ENCODE data around the gene CRTC1.

Gene CRTC1

GRCh38 chr19:18683109-18683957 is at the start of gene CRTC1:
CRTC1 (plus strand) TSS chr19:18683680; CDS start chr19:18683703, 23 bp downstream.
- peak; percentile 84 for DNase-seq

GRCh38 chr19:18634612-18635297 is 48.7 kb upstream of the CRTC1 start:
- no peak for DNase-seq

DNA sequence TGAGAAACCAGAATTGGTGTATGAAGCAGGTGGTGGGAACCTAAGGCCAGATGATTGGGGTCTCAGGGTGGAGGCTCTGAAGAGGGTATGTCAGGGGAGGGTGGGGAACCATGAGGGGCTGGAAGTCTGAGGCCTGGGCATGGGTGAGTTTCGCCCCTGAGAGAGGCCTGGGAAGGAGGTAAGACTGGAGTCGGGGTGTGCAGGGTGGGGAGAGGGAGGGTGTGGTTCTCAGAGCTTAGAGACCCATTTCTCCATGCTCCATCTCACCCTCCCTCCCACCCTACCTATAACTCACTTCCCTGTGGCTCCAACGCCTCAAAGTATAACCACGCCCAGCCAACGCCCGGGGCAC is 47.7 kb upstream of the CRTC1 start:
- DNase-seq = no peak

GRCh38 chr19:18636183-18636968 is 47.1 kb upstream of the CRTC1 start:
- DNase-seq = peak; percentile 92

- no peak for DNase-seq
Measured at GRCh38 chr19:18636969-18637629, 46.4 kb upstream of the CRTC1 start, which contains the start of gene KLHL26. KLHL26 (plus strand) TSS chr19:18637028; CDS start chr19:18637055, 27 bp downstream.

GRCh38 chr19:18637673-18638630 is 45.5 kb upstream of the CRTC1 start:
- DNase-seq = no peak

GRCh38 chr19:18639706-18640243 is 43.7 kb upstream of the CRTC1 start:
- no peak for DNase-seq

DNA sequence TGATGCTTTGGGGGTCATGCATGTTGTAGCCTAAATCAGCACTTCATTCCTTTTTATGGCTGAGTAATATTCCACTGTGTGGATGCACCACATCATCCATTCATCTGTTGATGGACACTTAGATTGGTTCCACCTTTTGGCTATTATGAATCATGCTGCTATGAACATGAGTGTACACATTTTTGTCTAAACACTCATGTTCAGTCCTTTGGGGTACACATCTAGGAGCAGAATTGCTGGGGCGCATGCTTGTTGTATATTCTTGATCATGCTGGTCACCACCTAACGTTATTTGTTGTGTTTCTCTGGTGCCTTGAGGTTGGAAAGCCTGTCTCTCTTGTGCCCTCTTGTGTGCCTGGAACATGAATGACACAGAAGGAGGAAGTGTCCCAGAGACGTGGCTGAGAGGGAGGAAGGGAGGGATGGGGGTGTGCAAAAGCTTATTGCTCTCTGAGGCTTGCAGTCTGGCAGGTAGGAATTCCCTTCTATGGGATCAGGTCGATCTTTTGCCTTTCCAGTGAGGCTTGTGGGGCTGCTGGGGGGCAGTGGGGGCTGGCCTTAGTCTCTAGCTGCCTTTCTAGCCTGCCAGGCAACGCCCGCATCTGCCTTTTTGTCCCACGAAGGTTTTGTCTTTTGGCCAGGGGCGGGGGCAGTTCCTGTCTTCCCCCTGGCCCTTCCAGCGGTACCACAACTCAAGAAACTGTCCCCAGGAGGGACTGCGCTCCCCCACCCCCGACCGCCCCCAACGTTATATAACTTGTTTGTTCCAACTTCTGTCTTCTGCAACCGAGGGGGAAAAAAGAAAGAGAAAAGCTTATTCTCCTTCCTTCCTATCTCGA is 39.1 kb upstream of the CRTC1 start:
- no peak for DNase-seq

- no peak for DNase-seq
Measured at GRCh38 chr19:18645035-18645511, 38.4 kb upstream of the CRTC1 start.

- no peak for DNase-seq
Measured at GRCh38 chr19:18646535-18647370, 36.7 kb upstream of the CRTC1 start.

DNA sequence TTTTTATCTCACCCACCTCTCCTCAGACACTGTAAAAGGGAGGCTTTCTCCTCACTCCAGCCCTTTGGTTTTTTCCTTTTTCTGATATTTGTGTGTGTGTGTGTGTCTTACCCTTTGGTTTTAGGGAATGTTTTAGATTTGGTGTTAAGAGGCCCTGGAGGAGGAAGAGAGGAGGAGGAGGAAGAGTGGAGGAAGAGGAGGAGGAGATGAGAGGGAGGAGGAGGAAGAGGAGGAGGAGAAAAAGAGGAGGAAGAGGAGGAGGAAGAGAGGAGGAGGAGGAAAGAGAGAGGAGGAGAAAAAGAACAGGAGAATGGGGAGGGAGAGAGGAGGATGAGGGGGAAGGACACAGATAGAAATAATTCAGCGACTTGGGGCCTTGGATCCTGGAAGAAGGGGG is 36.1 kb upstream of the CRTC1 start:
- DNase-seq = no peak

- no peak for DNase-seq
Measured at GRCh38 chr19:18647807-18648206, 35.7 kb upstream of the CRTC1 start.

- no peak for DNase-seq
Measured at GRCh38 chr19:18648973-18649315, 34.5 kb upstream of the CRTC1 start.

- no peak for DNase-seq
Measured at GRCh38 chr19:18649371-18650020, 34.0 kb upstream of the CRTC1 start.

DNA sequence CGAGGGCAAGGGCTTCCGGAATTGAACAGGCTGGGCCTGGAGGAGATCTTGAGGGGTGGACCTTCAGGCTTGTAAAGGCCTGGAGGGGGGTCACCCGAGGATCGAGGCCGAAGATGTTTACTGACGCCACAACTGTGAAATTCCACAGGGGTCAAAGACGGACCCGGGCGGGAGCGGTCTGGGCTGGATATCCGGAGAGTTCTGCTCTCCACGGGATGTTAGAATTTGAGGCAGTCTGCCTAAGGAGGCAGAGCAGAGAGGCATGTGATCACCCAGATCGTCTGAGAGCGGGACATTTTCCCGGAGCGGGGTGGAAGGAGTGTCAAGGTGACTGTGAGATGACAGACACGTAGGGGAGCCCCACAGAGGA is 33.5 kb upstream of the CRTC1 start:
- DNase-seq = no peak

GRCh38 chr19:18650468-18651041 is 32.9 kb upstream of the CRTC1 start:
- no peak for DNase-seq

- no peak for DNase-seq
Measured at GRCh38 chr19:18651300-18651699, 32.2 kb upstream of the CRTC1 start.

DNA sequence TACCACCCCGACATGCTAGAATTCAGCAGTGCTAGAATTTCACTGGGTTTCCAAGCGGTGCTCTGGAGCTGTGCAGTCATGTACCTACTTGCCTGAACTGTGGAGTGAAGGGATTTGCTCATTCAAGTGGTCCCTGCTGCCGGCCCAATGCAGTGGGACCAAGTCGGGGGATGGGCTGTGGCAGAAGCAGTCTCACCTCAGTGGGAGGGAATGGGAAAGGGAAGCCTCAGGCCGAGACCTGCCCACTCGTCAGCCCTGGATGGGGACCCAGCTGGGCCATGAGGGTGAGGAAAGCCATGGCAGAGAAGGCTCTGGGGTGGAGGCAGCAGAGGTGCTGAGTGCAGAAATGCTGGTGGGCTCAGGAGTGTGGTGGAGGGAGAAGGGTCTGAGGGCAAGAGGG is 31.7 kb upstream of the CRTC1 start:
- no peak for DNase-seq

GRCh38 chr19:18653853-18654252 is 29.6 kb upstream of the CRTC1 start:
- DNase-seq = no peak
